ENCODE measurements around the gene MORN1.

DNA sequence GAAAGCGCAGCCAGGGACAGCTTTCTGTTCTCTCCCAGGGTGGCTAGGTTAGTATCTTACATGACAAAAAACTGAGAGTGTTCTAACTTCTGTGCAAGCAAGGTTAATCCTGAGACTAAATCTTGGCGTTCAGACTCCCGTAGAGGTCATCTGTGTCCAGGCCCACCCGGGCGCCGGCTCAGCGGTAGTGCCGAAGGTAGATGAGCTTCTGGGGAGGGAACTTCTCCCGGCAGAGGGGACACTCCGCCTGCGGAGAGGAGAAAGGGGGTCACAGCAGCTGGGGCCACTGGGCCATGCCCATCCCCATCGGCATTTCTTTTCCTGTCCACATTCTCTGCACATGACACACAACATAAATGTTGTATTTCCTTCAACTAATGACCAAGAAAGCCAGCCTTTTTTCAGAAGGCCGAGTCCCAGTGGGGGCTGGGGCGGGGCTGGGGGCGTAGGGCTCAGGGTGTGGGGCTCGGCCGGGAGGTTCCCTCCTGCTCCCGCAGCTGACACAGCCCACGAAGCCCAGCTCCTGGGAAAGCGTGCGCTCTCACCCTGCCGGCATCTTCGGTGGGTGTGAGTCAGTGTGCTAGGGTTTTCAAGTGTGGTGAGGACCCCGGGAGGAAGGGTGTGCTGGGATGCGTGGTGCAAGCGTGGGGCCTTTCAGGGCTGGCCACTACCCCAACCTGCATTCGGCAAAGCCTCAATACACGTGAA is 14.4 kb upstream of the MORN1 start:
- TF ChIP-seq POLR2A (IDR thresholded peaks at IDR 0.05): no peak
- TF ChIP-seq CTCF (IDR thresholded peaks at IDR 0.05): no peak
